Type B pancreatic cell (in vitro differentiated cells): Measurements from ENCODE around the gene PTTG1. TPM values are rescaled to one million over a fixed set of nuclear protein-coding genes. Genes with fewer than 3 reads are reported as not detected.

Source experiments
- DNase-seq: peaks from one replicate; pipeline ENCODE4 v3.0.0; 2021; ENCODE audit warnings: mixed read lengths; ENCODE audit not compliant: unreplicated experiment; ENCODE audit errors: extremely low spot score
- H3K27ac Mint-ChIP-seq: 2 replicates; pipeline ENCODE4 v1.8.0; 2021; ENCODE audit warnings: mild to moderate bottlenecking, mixed read lengths
- H3K27me3 Mint-ChIP-seq: 2 replicates; pipeline ENCODE4 v1.8.0; 2021; ENCODE audit warnings: mixed read lengths
- H3K36me3 Mint-ChIP-seq: 2 replicates; pipeline ENCODE4 v1.8.0; 2021; ENCODE audit warnings: mixed read lengths
- H3K4me1 Mint-ChIP-seq: one replicate; pipeline ENCODE4 v1.8.0; 2021; ENCODE audit warnings: mixed read lengths; ENCODE audit not compliant: unreplicated experiment
- H3K4me3 Mint-ChIP-seq: 2 replicates; pipeline ENCODE4 v1.8.0; 2021; ENCODE audit warnings: mild to moderate bottlenecking, mixed read lengths
- H3K9me3 Mint-ChIP-seq: 2 replicates; pipeline ENCODE4 v1.8.0; 2021; ENCODE audit warnings: mixed read lengths
- CTCF ChIP-seq: fragments of 200-600 bp; sonication (generic); conservative IDR thresholded peaks from 2 replicates; pipeline ENCODE4 v1.5.0; 2021; ENCODE audit warnings: antibody characterized with exemption, mild to moderate bottlenecking
- total RNA-seq: library from RNA; stranded (reverse); gene quantifications from 2 replicates; pipeline ENCODE4 v1.2.1, GENCODE V29; 2021; ENCODE audit warnings: low replicate concordance

Gene PTTG1
- total RNA-seq, 1 donor from 2014 or later: 100 TPM

DNA sequence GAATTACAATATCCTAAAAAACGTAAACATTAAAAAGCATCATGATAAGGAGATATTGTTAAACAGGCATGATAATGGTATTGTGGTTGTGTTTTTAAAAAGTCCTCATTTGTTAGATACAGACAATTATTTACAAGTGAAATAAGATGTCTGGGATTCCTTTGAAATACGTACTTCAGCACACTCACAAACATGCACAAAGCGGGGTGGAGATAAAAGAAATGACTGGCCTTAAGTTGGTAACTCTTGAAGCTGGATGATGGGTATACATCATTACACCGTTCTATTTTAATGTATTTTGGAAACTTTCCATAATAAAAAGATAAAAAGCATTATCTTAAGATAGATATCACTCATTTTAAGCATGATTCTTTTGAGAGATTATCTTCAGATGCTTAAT, 22.8 kb upstream of the PTTG1 start:
- peak overlapping the region; percentile 89 for H3K4me3 Mint-ChIP-seq
- peak overlapping the region; percentile 94 for H3K27ac Mint-ChIP-seq
- peaks cover 10% of the 10 kb centered on the region for H3K4me1 Mint-ChIP-seq
- H3K27me3 Mint-ChIP-seq: no peaks in the 10 kb centered on the region
- no peak for DNase-seq
- peaks cover 9% of the 10 kb centered on the region for H3K36me3 Mint-ChIP-seq
- H3K9me3 Mint-ChIP-seq: no peaks in the 10 kb centered on the region
- no peak for TF ChIP-seq CTCF

GRCh38 chr5:160399402-160400353, 22.0 kb upstream of the PTTG1 start, which contains the start of gene FAM200C:
Gene FAM200C, minus strand, starts transcription at chr5:160400054. Its CDS starts 4,564 bp downstream, at chr5:160395490.
- Mint-ChIP-seq H3K4me1 (peaks cover 10% of the 10 kb centered on the region), H3K27me3 (no peaks in the 10 kb centered on the region), H3K36me3 (peaks cover 11% of the 10 kb centered on the region), H3K9me3 (no peaks in the 10 kb centered on the region), H3K27ac (peak within 1 kb of the TSS; percentile 94), H3K4me3 (peak within 1 kb of the TSS; percentile 89)
- no peak for TF ChIP-seq CTCF
- peak; percentile 93 for DNase-seq

- H3K9me3 Mint-ChIP-seq: no peaks in the 10 kb centered on the region
- H3K4me3 Mint-ChIP-seq: peak within 1 kb of the TSS; percentile 96
- no peak for TF ChIP-seq CTCF
- peak within 1 kb of the TSS; percentile 95 for H3K27ac Mint-ChIP-seq
- H3K4me1 Mint-ChIP-seq: peaks cover 27% of the 10 kb centered on the region
- peaks cover 4% of the 10 kb centered on the region for H3K36me3 Mint-ChIP-seq
- no peaks in the 10 kb centered on the region for H3K27me3 Mint-ChIP-seq
- DNase-seq: peak; percentile 95
These were observed 2.8 kb upstream of the PTTG1 start, which contains the start of gene SLU7 for GRCh38 chr5:160418561-160419457. Gene SLU7, minus strand, starts transcription at chr5:160419081. Its CDS starts 3,787 bp downstream, at chr5:160415294.

DNA sequence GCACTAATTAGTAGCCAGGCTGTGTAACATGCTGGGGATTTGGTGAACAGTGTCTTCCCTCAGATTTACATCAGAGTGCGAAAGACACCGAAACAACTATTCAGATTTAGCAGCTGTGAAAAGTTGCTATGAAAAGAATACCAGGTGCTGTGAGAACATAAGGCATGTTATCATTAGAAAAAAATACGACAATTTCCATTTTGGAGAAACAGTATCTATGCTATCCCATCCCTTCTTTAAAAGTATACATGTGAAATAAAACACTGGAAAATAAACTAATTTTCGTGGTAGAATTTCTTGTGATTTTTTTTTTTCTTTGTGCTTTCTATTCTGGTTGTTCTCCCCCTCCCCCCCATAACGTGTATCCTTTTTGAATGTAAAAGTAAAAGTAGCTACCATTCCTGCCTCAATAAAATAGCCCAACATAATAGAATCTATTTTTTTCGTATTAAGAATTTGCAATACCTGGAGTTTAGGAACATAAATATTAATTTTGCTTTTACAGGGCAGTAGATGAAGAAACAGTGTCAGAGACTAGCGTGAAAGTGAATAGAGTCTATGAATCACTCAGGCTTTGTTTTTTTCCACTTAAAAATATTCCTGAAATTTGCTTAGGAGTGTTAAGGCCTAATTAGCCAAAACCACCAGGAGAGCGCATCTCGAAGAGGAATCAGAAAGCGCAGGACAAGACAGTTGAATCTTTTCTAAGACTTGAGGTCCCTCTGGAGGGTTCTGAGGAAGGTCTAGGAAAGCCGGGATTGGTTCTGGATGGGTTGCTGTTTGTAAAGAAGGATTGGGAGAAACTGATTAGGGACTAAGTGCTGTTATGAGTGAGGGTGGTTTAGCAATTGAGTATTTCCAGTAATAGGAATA, 2.0 kb upstream of the PTTG1 start:
- TF ChIP-seq CTCF: no peak
- H3K27me3 Mint-ChIP-seq: no peaks in the 10 kb centered on the region
- no peak for DNase-seq
- no peaks in the 10 kb centered on the region for H3K9me3 Mint-ChIP-seq
- H3K4me1 Mint-ChIP-seq: peaks cover 35% of the 10 kb centered on the region
- H3K27ac Mint-ChIP-seq: peak overlapping the region; percentile 95
- peaks cover 10% of the 10 kb centered on the region for H3K36me3 Mint-ChIP-seq
- H3K4me3 Mint-ChIP-seq: peak overlapping the region; percentile 96

- H3K27ac Mint-ChIP-seq: peak overlapping the region; percentile 95
- no peaks in the 10 kb centered on the region for H3K27me3 Mint-ChIP-seq
- peaks cover 16% of the 10 kb centered on the region for H3K36me3 Mint-ChIP-seq
- TF ChIP-seq CTCF: no peak
- H3K9me3 Mint-ChIP-seq: no peaks in the 10 kb centered on the region
- peak overlapping the region; percentile 96 for H3K4me3 Mint-ChIP-seq
- peaks cover 39% of the 10 kb centered on the region for H3K4me1 Mint-ChIP-seq
- no peak for DNase-seq
These were observed 1.4 kb upstream of the PTTG1 start for GRCh38 chr5:160420331-160420610.
